NCI-H1694 (cell line): ENCODE results near the gene IGLL5.

Experiments used
- DNase-seq: peaks from one replicate; lab custom pipeline; 2025; lab: John Stamatoyannopoulos, UW

The IGLL5 gene

DNA sequence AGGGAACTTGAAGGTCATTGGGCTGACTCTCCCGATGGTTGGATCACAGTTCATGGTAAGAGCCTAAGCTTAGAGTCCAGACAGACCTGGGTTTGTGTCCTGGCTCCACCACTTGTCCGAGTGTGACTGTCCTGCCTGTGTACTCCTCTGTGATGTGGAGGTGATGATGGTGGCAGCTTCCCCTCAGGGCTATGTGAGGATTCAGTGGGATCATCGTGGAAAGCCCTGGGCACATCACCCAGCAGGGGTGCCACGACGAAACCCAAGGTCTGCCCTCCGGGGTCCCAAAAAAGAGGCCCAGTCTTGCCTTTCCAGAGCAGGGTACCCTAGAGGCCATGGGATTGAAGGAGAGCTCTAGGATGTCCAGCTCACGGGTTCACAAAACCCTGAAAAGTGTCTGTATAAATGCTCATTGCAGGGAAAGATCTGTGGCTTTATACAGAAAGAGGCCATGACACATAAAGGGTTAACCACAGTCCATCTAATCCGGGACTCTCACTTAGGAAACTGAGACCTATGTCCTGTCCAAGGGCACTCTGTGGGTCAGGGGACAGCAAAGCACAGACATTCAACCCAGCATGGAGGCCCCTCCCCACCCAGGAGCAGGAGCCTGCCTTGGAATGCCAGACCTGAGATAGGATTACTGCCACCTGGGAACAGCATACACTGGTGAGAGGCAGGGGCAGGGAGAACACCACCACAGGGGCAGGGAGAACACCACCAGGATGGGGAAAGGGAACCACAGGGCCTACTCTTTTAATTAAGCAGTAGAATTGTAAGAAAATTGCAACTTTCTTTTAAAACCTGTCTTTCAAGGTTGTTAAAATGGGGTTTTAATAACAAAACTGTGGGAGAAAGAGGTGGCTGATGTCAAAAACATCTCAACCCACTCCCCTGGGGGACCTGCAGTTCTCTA lies 51.3 kb downstream of the IGLL5 start:
- DNase-seq: no peak

DNA sequence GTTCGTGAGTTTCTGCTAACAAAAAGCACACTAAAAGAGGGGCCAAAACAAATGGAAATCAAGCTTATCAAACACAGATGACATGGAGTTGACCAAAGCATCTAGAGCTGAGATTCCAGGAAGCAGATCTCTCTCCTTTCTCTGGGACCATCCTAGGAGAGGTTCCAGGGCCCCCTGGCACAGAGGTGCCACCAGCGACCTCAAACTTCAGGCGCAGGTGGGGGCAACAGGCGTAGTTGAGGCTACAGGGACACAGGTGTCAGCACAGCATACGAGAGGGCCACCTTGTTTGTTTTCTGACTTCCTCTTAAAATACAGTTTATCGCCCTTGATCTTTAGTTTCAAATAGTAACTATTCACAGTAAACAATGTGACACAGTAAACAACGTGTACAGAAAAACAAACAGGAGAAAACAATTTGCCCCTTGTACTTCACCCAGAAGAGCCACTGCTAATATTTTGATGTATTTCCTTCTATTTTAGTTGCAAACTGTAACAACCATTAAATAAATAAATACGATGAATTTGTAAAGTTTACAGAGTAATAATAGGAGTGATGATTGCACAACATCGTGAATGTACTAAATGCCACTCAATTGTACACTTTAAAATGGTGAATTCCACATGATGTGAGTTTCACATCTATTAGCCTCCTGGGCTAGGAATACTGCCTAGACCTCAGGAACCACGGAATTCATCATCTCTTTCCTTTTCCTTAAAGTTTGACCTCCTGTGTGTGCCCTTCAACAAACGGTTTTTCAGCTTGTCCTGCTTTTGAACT lies 52.2 kb downstream of the IGLL5 start:
- no peak for DNase-seq

DNA sequence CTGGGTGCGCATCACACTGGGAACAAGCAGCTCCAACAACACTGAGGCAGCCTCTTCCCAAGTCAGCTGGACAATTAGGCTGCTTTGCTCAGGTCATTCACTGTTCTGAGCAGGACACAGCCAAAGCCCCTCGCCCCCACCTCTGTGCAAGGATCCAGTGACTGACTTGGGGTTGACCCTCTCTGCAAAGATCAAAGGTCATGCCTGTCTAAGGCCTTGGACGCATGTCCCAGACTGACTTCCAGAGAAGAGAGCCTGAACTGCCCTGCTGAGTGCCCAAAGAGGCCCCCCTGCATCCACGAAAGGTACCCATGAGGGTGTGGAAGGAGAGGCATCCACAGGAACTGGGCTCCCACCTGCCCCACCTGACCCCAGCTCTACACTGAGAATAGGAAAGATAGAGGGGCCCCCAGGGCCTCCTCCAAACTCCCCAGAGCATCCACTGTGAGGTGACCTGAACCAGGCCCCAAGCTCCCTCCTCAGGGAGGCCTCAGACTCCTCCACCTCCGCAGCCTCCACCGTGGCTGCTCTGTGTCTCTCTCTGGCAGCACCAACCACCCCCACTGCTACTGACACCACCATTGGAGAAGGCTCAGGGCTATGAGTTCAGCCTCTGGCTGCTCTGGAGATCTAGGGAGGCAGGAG lies 53.5 kb downstream of the IGLL5 start:
- no peak for DNase-seq

DNA sequence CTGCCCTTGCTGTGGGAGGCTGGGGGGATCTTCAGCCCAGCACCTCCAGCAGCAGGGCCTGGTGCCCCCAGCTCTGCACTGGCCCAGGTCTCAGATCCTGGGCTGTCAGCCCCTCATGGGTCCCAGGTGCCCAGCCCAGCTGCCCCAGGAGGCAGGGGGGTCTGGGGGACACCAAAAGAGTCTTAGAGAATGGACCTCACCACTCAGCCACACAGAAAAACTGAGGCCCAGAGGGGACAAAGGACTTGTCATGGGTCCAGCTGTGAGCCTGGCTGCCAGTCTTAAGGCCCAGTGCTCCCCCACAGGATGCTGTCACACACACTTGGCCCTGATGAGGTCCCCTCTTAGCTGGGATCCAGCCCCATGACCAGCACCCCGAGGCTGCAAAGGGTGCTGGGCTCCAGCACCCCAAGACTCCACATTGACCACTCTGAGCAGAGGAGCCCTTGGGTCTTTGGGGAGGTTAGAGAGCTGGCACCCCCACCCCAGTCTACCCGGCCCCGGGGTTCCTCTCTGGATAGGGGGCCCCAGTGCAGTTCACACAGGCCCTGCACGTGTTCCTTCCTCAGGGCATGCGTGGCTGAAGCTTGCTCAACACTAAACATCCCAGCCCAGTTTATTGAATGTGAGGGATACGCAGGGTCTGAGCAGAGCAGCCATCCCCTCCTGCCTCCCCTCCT lies 54.4 kb downstream of the IGLL5 start:
- no peak for DNase-seq

DNA sequence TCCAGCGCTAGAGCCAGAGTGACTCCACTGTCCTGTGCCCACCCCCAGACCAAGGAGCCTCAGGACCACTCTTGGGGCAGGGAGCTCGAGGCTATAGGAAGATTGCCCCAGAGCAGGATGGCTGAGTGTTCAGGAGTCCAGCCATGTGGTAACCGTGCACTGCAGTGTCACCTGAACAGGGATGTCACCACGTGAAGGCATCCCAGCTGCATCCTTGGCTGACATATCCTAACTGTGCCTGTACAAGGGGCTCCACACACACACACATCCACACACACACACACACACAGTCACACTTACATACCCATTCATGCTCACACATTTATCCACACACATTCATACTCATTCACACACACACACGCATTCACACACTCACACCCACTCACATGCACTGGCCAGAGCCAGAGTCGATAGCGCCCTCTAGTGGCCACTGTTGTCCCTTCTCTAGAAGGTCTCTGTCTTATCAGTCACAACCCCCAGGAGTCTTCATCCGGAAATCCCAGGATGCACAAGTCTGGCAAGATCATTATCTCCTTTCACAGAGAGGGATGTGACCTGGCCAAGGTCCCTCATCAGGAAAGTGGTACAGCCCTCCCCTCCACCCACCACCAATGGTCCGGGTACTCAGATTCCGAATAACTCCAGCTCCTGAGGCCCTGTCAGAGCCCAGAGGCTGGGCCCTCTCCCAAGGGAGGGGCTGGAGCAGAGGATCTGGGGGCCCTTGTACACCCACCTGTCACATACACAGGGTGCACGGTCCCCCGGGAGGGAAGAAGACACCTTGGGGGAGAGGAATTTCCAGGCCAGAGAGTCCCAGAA lies 55.1 kb downstream of the IGLL5 start:
- DNase-seq: peak; percentile 60

DNA sequence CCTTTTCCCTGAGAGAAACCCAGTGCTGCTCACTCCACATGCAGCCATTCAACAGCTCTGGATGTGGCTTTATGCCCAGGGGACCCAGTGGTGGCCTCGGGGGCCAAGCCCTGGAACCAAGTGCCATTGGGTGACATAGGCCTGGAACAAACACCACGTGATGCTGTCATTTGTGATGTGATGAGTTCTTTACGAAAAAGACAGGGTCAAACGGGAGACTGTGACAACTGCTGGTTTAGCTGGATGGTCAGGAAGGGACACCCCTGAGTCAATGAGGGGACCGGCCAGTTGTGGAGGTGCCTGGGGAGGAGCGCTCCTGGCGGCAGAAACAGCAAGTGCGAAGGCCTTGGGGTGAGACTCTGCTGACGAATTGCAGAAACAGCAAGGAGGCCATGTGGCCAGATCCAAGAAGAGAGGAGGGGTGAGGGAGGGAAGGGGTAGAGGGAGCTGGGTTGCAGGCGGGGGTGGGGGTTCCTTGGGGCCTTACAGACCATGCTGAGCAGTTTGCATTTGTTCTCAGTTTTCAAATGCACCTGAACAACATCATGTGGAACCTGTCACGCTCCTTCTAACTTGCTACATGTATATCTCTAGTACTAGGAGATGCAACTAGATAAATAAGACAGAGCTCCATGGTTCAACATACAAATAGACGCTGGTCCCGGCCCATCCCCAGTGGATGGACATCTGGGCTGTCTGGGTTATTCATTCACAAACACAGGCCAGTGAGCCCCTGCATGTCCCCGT lies 56.1 kb downstream of the IGLL5 start:
- DNase-seq: no peak

DNA sequence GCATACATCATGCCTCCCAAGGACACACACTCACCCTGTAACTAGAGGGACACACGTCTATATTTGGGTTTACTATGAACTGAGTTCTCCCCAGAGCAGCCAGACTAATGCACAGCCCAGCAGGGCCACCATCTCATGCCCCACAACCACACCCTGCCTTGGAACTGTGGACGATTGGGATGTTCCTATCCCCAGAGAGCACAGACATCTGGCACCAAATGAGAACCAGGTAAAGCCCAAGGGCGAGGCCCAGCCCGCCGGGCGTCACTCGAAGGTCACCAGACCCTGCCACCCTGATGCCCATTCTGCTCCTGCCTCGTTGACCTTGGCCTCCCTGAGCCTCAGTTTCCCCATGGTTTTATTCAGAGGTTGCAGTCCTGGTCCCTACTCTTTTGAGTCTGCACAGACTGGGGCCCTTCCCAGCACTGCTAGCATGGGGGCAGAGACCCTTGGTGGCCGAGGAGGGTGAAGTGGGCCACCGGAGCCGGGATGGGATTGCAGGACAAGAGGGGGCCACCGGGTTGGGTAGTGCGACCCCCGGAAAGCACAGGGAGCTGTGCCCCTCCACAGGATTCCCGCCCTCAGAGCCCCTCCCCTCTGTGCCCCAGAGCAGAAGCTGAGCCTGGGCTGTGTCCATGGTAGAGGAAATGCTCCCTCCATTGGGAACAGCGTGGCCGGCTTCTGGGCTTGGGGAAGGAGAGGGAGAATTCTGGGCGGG lies 56.8 kb downstream of the IGLL5 start:
- no peak for DNase-seq

DNA sequence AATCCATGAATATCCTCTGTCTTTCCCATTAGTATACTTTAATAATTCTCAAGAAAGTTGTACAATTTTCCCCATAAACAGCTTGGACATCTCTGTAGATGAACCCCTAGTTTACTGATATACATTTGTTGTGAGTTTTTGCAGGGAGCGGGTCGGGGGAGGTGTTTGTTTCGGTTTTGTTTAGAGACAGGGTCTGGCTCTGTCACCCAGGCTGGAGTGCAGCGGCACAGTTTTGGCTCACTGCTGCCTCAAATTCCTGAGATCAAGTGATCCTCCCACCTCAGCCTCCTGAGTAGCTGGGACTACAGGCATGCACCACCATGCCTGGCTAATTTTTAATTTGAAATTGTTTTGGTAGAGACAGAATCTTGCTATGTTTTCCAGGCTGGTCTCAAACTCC lies 57.6 kb downstream of the IGLL5 start:
- no peak for DNase-seq
